Measurements from ENCODE around the gene UVSSA.
"Not testable (repeated sequence)": the region's sequence is repeated elsewhere in the genome, so short reads cannot be mapped to it uniquely, and the experiment has no call there.

Gene UVSSA

DNA sequence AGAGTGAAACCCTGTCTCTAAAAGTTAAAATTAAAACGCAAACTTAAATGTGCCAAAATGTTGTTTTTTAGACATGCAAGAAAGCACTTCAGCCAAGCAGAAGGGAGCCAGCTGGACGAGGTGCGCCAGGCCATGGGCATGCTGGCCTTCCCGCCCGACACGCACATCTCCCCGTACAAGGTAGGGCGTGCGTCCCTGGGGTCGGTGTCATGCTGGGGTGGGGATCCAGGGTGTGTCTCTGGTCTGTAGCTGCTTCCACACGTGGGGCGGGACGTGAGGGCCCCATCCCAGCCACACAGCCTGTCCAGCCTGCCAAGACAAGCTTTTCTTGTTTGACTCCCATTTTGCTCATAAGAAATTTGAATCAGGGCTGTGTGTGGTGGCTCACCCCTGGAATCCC is 14.3 kb upstream of the UVSSA start:
- DNase-seq: no peak

GRCh38 chr4:1333256-1333655 is 13.8 kb upstream of the UVSSA start:
- no peak for DNase-seq

DNA sequence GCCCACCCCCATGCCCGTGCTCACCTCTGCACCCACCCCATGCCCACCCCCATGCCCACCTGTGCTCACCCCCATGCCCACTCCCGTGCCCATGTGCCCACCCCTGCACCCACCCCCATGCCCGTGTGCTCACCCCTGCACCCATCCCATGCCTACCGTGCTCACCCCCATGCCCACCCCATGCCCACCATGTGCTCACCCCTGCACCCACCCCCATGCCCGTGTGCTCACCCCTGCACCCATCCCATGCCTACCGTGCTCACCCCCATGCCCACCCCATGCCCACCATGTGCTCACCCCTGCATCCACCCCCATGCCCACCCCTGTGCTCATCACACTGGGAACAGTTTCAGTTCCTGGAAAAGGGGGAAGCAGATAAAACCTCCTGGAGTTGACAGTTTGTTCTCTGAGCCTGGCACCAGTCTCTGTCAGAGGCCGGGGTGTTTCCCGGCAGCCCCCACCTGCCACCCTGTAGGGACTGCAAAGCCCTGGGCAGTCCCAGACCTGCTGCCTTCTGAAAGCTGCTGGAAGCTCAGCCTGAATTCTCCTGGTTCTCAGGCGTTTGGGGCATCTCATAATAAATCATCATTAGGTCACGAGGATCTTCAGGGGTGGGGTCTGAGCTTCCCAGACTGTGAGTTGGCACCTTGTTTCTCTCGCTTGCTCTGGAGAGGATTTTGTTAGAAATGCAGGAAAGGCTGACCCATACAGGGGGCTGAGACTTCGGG is 13.0 kb upstream of the UVSSA start:
- DNase-seq: not testable (repeated sequence)

DNA sequence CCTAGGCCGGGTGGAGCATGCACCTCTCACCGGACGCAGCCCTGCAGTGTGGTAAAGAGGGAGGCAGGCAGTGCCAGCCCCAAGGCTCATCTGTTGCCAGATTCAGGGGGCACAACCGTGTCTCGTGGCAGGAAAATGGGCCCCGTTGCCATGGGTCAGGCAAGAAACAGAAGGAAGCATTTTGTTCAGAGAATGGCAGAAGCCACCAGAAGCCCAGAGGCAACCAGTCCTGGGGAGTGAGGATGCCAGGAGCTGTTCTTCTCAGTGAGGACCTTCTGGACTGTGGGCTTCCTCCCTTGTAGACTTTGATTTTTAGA is 12.5 kb upstream of the UVSSA start:
- DNase-seq: no peak

- DNase-seq: not testable (repeated sequence)
These were observed 11.7 kb upstream of the UVSSA start for GRCh38 chr4:1335193-1335883.

- DNase-seq: peak; percentile 10 to 47
These were observed 10.9 kb upstream of the UVSSA start for GRCh38 chr4:1336088-1336491.

GRCh38 chr4:1337376-1337831 is 9.6 kb upstream of the UVSSA start:
- DNase-seq: peak in 1 of 2 experiments; percentile 4

- no peak for DNase-seq
These were observed 8.9 kb upstream of the UVSSA start for GRCh38 chr4:1337951-1338751.

- no peak for DNase-seq
These were observed 8.1 kb upstream of the UVSSA start for GRCh38 chr4:1338752-1339414.

DNA sequence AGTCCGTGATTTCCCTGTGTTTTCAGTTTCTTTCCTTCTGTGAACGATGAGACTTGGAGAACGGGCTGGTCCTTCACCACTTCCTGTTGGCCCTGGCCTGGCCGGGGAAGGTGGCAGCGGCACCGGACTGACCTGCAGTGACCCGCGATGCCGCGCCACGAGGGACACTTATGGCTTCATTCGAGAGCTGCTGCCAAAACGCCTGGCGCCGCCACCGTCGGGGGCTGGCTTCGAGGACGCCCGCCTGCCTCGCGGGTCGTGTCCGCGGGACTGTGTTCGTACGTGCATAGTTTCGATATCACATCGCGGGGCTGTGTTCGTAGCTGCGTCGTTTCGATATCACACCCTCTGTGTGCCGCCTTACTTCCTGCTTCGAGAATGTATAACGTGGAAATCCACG is 7.5 kb upstream of the UVSSA start:
- DNase-seq: no peak

DNA sequence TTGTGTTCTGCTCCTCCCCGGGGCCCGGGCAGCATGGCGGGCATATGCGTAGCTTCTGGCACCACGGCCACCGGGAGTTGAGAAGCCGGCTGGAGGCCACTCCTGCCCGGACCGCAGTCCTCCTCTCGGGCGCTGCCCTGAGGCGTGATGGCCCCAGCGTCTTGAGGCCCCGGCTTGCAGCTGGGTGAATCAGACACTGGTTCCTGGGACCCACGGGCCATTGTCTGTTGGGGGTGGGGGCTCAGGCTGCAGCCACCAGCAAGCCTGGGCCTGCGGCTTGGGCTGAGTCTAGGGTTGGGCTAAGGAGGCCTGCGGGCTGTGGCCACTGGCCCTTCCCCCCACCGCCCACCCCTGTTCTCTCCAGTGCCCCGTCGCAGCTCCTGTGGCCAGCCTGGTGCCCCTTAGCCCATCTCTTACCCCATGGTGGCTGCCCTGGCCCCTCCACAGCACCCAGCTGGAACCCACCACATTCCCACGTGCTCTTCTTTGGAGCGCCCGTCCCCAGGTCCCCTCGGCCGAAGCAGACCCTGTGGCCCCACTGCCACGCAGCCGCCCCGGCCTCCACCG is 6.7 kb upstream of the UVSSA start:
- no peak for DNase-seq

- DNase-seq: no peak
These were observed 6.1 kb upstream of the UVSSA start for GRCh38 chr4:1340861-1341260.

DNA sequence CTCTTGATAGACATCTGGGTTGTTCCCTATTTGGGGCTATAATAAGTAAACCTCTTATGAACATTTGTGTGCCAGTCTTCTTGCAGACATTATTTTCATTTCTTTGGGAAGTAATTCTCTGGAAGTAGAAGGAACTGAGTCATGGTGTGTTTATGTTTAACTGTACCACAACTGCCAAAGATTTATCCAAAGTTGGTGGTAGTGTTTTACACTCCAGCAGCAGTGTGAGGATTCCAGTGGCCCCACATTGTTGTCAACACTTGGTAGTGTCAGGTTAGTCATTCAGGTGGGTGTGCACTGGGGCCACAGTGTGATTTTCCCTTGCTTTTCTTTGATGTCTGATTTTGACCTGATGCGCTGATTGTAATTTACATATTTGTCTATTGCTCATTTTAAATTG is 5.0 kb upstream of the UVSSA start:
- DNase-seq: no peak

DNA sequence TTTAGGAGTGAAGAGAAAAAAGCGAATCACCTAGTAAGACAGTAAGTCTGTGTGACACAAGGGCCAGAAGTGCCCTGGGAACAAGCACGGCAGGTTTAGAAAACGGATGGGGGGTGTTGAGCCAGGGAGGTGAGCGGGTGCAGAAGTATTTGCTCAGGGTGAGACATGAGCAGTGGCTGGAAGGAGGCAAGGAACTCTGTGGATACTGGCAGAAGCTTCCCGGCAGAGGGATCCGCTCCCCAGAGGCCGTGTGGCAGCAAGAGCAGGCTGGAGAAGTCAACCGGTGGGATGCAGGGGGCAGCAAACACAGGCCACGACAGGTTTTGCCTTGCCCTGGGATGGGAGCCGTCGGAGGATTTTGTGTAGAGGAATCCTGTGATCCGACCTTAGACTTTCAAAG is 2.3 kb upstream of the UVSSA start:
- DNase-seq: no peak

- peak; percentile 61 for DNase-seq
These were observed 866 bp upstream of the UVSSA start for GRCh38 chr4:1345903-1346780.

- peak; percentile 68 to 72 for DNase-seq
These were observed 429 bp downstream of the UVSSA start for GRCh38 chr4:1347410-1347864.

DNA sequence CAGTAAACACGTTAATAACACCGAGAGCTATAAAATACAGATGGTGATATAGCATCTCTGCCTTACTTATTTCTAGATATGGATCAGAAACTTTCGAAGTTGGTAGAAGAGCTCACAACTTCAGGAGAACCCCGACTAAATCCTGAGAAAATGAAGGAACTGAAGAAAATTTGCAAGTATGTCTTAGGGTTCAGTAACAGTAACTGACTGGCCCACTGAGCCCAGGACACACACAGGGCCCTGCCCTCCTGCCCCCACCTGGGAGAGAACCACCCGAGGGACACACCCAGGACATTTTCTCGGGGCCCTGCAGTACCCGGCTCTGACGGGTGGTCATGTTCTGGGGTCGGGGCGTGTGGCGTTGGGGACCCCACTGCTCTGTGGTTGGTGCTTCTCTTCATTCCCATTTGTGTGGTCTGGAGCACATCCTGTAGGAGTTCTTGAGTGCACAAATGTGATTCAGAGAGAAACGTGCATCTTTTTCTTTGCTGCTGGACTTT is 1.1 kb downstream of the UVSSA start:
- no peak for DNase-seq

DNA sequence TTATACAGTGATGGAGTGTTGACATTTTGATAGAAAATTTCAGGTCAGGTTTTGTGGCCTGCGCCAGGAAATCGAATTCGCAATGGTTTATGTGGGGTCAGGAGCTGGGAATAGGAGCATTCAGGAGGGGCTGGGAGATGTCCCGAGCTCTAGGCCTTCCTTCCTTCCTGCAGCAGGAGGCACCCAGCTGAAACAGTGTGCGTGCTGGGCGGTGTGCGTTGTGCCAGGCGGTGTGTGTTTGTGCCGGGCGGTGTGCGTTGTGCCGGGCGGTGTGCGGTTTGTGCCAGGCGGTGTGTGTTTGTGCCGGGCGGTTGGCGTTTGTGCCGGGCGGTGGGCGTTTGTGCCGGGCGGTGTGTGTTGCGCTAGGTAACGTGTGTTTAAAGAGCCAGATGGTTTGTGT is 1.7 kb downstream of the UVSSA start:
- DNase-seq: no peak

- DNase-seq: no peak
These were observed 2.6 kb downstream of the UVSSA start for GRCh38 chr4:1349359-1350168.

- no peak for DNase-seq
These were observed 3.1 kb downstream of the UVSSA start for GRCh38 chr4:1350169-1350520.
